HG02588 (cell line): ENCODE data around the gene MAPK6.
"Not testable (repeated sequence)": the region's sequence is repeated elsewhere in the genome, so short reads cannot be mapped to it uniquely, and the experiment has no call there.

Experiments used
- ATAC-seq: cut with Tn5 transposase; IDR thresholded peaks from one replicate; pipeline ENCODE4 v1.9.1; 2021; ENCODE audit warnings: mild to moderate bottlenecking, moderate library complexity; ENCODE audit not compliant: unreplicated experiment

MAPK6 gene

DNA sequence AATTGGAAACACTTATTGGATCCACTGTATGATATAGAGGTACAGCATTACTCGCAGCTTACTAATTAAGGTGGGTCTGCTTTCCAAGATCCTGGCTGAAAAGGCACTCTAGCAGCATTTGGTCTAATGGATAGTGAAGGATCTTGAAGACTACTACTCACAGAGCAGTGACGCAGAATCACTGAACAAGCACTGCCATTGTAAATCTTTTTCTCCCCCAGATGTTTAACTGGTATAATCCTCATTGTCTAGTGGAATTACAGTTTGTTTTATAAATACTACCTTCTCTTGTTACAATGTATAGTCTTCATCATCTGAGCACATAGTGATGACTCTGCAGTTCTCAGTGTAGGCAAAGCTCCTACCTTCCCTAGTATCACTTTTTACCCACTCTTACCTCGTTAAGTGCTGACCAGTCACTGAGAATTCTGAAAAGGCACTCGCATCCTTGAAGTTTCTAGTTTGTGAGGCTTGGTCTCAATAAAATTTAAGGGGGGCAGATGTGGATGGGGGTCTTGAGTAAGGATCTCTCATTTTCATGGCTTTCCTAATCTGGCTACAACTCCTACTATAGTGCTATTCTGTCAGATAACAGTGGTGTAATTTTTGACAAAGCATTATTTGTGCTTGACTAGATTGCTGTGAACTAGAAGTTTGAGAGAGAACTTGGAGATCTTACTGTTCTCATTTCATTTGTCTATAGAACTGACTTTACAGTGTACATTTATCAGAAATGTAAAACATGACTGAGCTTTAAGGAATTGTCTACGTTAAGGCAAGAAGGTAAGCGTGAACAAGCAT lies 23.2 kb downstream of the MAPK6 start:
- no peak for ATAC-seq

DNA sequence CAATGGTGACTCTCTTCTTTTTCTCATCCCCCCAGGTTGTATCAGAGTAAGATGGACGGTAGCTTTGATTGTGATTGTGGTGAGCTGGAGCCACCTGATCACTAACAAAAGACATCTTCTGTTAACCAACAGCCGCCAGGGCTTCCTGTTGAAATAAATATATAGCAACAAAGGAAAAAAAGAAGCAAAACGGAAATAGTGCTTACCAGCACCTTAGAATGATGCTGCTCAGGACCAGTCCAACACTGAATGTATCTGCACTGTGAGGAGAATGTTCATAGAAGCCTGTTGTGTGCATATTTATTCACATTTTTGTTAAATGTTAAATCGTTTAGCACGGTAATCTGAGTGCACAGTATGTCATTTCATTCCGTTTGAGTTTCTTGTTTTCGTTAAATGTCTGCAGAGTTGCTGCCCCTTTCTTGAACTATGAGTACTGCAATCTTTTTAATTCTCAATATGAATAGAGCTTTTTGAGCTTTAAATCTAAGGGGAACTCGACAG lies 26.8 kb downstream of the MAPK6 start:
- ATAC-seq = not testable (repeated sequence)

DNA sequence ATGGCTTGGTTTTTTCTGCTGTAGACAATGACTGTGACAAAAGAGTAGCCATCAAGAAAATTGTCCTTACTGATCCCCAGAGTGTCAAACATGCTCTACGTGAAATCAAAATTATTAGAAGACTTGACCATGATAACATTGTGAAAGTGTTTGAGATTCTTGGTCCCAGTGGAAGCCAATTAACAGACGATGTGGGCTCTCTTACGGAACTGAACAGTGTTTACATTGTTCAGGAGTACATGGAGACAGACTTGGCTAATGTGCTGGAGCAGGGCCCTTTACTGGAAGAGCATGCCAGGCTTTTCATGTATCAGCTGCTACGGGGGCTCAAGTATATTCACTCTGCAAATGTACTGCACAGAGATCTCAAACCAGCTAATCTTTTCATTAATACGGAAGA lies 27.5 kb downstream of the MAPK6 start:
- not testable (repeated sequence) for ATAC-seq

DNA sequence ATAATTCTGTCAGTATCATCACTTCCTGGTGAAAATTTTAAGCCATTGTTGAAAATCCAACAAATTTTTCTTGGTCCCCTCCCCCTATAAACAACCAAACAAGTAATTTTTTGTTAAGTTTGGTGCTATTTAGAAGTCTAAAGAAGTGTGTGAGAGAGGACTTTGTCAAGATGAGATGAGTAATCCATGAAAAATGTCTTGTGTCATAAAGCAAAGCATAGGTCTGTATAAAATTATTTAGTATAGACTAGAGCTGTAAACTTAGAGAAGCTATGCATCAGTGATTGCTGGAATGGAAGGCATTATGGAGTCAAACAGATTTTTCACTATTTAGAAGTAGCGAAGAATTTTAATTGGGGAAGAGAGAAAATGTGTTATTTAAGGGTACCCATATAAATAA lies 31.4 kb downstream of the MAPK6 start:
- no peak for ATAC-seq

DNA sequence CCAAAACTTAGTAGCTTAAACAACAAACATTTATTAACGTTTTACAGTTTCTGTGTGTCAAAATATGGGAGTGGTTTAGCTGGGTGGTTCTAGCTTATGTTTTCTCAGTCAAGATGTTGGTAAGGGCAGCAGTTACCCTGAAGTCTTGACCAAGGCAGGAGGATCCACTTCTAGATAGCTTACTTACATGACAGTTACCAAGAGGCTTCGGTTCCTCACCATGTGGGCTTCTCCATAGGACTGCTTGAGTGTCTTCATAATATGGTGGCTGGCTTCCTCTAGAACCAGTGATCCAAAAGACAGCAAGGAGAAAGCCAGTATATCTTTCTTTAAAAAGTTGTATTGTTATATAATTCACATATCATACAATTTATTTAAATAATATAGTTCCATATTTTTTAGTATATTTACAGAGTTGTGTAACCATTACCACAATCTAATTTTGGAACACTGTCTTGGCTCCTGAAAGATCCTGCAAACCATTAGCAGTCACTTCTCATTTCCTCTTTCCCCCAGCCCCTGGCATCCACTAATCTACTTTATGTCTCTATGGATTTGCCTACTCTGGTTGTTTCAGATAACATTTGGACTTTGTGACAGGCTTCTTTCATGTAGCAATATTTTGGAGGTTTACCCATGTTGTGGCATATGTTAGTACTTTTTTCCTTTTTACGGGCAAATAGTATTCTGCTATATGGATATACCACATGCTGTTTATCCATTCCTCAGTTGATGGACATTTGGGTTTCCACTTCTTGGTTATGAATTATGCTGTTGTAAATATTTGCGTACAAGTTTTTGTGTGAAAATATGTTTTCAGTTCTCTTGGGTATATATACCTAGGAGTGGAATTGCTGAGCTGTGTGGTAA lies 33.3 kb downstream of the MAPK6 start:
- ATAC-seq = no peak

DNA sequence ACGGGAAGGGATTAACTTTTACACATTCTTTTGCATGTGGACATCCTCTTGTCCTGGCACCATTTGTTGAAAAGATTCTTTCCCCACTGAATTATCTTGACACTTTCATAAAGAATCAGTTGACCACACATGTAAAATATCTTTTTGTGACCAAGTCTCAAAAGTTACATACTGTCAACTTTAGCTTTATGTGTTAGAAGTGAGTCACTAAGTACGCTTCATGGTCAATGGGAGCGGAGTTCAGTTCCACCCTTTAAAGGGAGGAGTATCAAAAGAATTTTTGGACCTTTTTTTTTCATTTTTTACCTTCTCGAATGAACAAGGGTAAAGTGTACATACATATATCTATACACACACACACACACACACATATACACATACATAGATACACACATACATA lies 35.4 kb downstream of the MAPK6 start:
- no peak for ATAC-seq

DNA sequence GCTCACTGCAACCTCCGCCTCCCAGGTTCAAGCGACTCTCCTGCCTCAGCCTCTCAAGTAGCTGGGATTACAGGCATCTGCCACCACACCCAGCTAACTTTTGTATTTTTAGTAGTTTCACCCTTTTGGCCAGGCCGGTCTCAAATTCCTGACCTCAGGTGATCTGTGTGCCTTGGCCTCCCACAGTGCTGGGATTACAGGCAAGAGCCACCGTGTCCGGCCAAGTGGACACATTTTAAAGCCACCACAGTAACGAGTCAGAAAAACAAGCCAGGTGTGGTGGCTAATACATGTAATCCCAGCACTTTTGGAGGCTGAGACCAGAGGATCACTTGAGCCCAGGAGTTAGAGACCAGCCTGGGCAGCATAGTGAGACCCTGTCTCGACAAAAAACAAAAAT lies 35.8 kb downstream of the MAPK6 start:
- not testable (repeated sequence) for ATAC-seq

DNA sequence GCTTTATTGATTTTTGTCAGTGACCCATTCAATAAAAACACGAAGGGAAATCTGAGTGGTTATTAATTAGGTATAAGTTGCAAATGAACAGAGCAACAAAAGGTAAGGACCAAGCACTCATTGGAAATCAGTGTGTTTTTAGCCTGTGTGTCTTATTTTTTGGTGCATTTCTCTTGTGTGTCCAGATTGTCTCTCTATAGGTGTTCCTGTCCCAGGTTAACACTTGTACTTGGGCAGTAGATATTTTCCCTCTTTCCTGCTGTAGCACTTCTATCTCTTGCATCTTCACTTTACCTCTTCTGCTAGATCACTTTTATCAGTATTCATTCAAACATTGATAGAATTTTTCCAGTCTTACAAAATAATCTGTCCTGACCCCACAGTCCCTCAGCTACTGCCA lies 37.0 kb downstream of the MAPK6 start:
- ATAC-seq = no peak

DNA sequence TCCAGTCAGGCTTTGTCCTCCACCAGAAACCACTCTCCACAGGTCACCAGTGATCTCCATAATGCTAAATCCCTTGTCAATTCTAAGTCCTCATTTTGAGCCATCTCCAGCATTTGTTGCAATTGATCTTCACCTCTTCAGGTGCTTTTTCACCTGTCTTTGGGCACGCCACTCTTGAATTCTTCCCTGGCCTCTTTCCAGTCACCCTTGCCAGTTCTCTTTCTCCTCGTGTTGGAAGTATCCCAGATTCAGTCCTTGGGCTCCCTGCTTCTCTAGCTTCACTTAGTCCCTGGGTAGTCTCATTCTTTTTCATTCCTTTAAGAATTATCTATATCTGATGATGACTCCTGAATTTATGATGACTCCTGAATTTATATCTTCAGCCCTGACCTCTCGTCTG lies 37.5 kb downstream of the MAPK6 start:
- ATAC-seq = no peak

DNA sequence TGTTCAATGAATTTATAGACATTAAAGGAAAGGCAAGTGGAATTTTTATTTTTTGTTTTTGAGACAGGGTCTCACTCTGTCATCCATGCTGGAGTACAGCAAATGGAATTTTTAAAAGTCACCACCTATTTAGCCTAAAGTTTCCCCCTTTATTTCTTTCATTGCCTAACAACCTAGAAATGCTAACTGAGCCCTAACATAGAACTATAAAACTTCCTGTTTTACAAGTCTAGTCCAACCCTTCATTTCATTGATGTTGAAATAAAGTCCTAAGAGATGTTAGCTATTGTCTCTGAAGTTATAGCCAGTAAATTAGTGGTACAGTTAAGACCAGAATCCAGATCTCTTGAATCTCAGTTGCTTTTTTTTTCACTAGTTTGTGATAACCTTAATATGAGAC lies 39.0 kb downstream of the MAPK6 start:
- ATAC-seq = no peak

DNA sequence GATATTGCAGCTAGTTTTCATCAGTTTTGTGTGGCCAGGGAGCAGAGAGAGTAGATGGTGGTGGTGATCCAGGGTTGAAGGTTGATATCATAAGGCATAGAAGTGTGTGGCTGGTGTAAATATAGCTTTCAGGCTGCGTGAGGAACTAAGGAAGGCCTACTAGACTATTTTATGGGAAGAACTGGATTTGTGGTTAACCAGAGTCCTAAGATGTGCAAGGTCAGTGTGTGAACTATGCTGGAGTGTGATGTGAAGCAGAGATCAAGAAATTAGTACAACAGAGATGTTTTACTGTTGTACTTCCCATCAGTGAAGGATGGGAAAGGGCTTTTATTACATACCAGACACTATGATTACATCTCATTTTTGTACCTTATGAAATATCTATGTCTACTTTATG lies 41.5 kb downstream of the MAPK6 start:
- no peak for ATAC-seq

DNA sequence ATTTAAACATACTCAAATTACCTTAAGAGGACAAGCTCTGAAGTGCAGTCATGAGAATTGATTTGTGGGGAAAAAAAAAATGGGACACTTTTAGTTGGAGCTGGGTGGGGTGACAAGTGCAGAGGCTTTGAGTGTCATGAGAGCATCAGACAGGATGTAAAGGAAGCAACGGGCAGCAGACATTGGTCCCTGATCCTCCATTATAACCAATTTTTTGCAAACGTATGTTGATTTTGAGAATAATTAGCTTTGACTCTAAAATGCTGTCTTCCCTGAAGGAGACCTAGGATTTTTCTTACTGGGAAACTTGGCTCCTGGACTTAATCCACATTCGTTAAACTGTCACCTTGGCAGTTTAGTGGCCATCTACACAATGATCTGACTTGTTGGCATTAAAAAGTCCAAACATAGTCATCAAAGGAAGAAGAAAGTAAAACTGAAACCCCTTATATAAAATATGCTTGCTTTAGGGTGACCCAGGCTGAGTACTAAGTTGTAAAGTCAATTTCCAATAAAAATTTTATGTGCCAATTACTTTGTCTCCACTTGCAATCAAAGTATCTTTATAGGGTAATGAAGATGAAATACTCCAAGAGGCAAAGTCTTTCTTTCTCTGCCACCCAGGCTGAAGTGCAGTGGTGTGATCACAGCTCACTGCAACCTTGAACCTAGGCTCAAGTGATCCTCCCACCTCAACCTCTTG lies 48.0 kb downstream of the MAPK6 start:
- no peak for ATAC-seq

DNA sequence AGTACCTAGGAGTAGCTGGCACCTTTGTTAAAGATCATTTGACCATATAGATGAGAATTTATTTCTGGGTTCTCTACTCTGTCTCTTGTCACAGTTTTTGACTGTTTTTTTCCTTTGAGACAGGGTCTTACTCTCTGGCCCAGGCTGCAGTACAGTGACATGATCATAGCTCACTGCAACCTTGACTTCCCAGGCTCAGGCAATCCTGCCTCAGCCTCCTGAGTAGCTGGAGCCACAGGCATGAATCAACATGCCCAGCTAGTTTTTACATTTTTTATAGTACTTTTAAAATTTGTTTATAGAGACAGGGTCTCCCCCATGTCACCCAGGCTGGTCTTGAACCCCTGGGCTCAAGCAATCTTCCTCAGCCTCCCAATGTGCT lies 48.5 kb downstream of the MAPK6 start:
- no peak for ATAC-seq

DNA sequence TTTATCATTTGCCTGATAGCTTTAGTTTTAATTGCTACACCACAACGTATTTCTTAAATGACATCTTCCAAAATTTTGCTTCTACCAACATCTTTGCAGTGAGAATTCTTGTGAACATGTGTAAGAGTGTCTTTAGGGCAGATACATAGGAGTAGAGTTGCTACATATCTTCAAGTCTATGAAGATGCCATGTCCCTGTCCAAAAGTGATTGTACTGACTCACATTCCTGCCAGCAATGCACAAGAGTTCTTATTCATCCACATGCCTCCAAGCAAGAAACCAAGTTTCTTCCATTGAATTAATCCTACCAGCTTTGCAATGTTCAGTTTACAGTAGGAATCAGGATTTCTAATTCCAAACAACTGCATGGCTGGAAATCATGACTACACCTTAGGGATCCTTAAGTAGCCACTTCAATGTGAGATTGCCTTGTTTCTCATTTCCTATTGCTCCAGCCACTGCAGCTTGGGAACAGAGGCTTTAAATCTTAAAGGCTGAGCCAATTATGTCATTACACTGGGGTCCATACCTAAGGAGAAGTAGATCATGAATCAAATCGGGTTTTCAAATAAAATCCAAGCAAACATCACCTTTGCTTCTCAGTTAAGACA lies 49.1 kb downstream of the MAPK6 start:
- no peak for ATAC-seq

DNA sequence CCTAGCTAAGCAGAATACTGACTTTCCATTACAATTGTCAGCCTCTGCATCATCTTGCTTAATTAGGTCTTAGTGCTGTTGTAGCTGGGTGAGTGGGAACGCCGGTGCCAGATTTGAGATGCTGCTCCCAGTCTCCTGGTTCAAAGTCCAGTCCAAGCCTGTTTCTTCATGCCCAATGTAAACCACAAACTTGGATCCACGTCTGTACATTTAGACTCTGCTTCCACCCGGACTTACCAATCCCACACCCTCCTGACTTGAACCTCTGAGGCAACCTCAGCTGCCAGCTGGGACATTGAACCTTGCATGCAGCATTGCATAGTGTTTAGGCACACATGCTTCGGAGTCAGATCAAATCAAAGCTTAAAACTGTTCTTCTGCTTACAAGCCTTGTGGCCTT lies 50.5 kb downstream of the MAPK6 start:
- no peak for ATAC-seq

DNA sequence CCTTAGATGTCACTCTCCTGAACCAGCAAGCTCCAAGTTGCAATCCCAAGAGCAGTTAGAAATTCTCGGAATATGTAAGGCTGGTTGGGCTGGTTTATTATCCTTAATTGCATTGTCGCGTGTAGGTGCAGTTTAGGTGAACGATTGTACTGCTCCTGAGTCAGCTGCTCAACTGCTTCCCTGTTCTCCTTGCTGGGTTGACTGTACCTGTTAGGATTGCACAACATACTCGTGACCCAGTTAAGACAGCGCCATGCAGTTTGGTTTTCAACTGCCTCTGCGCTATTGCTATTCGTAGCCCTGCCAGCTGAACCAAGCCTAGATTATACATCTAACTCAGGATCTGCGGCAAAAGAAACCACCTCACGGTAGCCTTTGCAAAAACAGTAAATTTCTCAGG lies 52.6 kb downstream of the MAPK6 start:
- ATAC-seq = no peak

DNA sequence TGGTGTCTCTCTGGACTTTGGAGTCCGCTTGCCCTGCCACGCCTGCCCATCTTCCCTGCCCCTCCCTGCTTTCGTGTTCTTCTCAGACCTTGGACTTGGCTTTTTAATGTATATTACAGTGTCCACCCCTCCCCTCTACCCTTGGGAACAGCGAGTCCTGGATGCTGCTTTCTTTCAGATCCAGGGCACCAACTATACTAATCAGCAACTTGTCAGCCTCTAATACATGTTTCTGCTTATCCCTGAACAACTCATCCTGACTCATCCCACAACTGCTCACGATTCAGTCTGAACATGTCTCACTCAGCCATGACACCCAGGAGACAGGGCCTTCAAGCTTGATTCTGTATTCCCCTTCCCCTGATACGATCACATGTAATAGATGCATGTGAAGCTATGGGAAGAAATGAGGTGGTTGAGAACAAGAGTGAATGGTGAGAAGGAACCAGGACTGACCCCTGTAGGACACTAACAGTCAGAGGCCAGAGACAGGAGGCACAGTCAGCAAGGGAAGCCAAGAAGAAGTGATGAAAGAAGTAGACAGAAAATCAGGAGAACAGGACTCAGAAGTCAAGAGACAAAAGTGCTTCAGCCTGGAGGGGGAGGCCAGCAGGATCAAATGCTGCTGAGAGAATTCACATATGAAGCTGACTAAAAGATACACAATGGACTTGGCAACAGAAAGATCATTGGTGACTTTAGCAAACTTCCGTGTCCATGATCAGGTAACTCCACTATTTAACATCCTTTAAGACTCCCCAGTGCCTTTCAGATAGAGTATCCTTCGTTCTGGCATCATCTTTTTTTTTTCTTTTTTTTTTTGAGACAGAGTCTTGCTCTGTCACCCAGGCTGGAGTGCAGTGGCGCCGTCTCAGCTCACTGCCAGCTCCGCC lies 58.1 kb downstream of the MAPK6 start:
- no peak for ATAC-seq

DNA sequence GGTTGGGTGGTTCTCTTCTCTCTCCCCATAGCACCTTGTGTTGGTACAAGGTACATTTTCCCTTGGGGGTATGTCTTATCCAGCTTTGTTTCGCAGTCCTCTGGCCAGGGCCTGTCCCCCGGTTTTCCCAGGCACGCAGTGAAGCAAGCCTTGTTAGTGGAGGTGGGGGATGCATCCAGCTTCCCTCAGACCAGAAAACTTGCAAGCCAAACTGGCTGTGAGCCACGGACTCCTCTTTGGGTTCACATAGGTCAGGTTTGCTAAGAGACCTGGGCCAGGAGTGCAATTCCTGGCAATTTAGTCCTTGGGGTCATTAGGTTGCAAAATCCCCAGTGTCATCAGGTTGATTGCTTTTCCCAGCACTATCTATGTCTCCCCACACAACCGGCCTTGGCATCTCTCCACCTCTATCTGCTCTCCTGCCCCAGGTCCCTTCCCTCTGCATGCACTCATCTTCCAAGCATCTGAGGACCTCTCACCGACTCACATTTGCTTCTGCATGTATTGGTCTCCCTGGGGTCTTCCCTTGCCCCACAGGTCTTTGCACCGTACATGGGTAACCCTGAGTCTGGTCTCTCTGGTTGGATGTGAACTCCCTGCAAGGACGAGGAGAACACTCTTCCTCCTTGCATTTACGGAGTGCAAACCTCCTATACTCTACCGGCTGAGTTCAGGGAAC lies 59.3 kb downstream of the MAPK6 start:
- ATAC-seq = no peak

DNA sequence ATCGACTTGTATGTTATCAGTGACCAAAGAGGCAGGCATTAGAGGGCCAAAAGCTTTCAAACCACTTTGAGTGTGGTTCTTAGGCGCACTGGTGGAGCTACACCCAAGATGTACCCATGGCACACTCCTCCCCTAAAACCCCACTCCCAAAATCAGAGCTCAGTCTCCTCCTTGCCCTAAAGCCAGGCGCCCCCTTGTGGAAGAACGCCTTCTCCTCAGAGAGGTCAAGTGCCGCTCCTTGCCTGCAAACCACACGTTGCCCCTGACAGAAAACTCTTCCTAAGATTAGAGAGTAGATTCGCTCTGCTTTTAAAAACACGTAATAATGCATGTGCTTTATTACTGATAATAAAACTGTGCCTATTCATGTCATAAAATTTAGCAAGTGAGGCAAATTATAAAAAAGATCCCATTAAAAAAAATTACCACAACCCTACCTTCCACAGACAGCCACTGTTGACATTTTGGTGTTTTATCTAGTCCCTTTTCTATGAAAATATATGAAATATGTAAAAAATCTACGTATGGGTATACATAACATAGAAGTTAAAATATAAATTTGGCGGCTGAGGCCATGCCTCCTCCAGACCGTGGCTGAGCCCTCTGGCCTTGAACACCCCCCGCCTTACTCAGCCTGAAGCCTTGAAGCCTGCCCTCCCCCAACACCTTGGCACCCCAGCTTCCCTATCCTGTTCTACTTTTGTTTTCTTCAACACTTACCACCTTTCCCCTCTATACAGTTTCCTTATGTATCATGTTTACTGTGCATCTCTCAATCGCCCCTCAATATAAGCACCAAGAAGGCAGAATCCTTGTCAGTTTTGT lies 60.1 kb downstream of the MAPK6 start:
- ATAC-seq = no peak
